NT2/D1 (cell line): Measurements from ENCODE around the gene ZNF710.

ENCODE experiments used
- SUZ12 ChIP-seq: IDR thresholded peaks from 2 replicates; pipeline ENCODE4 v1.6.1; 2011; ENCODE audit not compliant: insufficient read length, insufficient read depth; ENCODE audit errors: extremely low read depth
- YY1 ChIP-seq: IDR thresholded peaks from 2 replicates; pipeline ENCODE4 v1.6.1; 2011; ENCODE audit not compliant: insufficient read length, insufficient read depth
- ZNF274 ChIP-seq: IDR thresholded peaks from 2 replicates; pipeline ENCODE4 v1.6.1; 2011; ENCODE audit warnings: mild to moderate bottlenecking, low read depth, low read length

DNA sequence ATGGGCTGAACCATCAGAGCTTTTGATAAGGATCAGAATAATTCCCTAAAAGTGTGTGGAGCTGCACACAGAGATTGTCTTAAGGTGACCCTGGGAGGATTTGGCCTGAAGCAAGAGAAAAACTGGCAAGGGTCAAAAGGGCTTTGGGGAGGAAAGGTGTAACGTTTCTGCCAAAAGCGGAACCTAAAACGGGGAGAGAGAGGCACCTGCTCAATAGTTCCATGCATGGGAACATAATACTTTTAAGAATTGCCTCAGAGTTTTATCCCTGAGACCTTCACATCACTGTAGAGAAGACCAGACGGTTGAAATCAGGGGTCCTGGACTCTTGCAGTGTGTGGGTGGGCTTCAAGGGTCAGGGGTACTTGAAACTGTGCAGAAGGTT is 5.9 kb downstream of the ZNF710 start:
- TF ChIP-seq ZNF274 (no peak), YY1 (no peak), SUZ12 (no peak)
